Psoas muscle (tissue), 8 donors: ENCODE measurements around the gene SLAMF9. TPM values are rescaled to one million over a fixed set of nuclear protein-coding genes. Genes with fewer than 3 reads are reported as not detected.
A peak's percentile ranks its signal among the peaks of the same experiment; 100 is the strongest.

Experiments used
- ATAC-seq, 4 donors: fragments of 200-7000 bp; cut with Tn5 transposase; one replicate each; pipeline ENCODE4 v1.9.1; 2020; ENCODE audit warnings: moderate library complexity in 3 of 4, mild to moderate bottlenecking in 2 of 4
- DNase-seq, 2 donors: peaks; one replicate each; pipeline ENCODE4 v3.0.0-alpha.2; 2020
- H3K27ac ChIP-seq: fragments of 200-600 bp; one replicate; pipeline ENCODE4 v1.8.0; 2022
- H3K27me3 ChIP-seq, 3 donors: fragments of 200-600 bp in 1 of 3; one replicate each; pipeline versions ENCODE4 v1.6.1 to v1.8.0; 2013 to 2022; ENCODE audit warnings: low read length in 2 of 3, mild to moderate bottlenecking in 2 of 3, moderate library complexity in 1 of 3; ENCODE audit not compliant: insufficient read depth in 3 of 3
- H3K36me3 ChIP-seq, 2 donors: fragments of 200-600 bp in 1 of 2; one replicate each; pipeline versions ENCODE4 v1.6.1 to v1.8.0; 2013 to 2022; ENCODE audit warnings: low read depth in 1 of 2, mild to moderate bottlenecking in 1 of 2, moderate library complexity in 1 of 2; ENCODE audit not compliant: insufficient read depth in 1 of 2
- H3K4me1 ChIP-seq: fragments of 200-600 bp; one replicate; pipeline ENCODE4 v1.8.0; 2022
- H3K4me3 ChIP-seq: fragments of 200-600 bp; one replicate; pipeline ENCODE4 v1.8.0; 2022; ENCODE audit warnings: mild to moderate bottlenecking
- H3K9me3 ChIP-seq: fragments of 200-600 bp; one replicate; pipeline ENCODE4 v1.8.0; 2022
- CTCF ChIP-seq: fragments of 200-600 bp; IDR thresholded peaks from one replicate; pipeline ENCODE4 v1.8.0; 2022; ENCODE audit warnings: antibody characterized with exemption
- WGBS, 3 donors: extraction: QIAGEN DNeasy Blood & Tissue Kit; methylation state at CpG; one replicate each; pipeline versions ENCODE4 v1.1.6 to v1.1.7; 2013; 5-methylcytosine and 5-hydroxymethylcytosine counted together
- intact Hi-C, 2 donors: fragments of 100-400 bp; cut with DNase I; formaldehyde crosslinking; loops; one replicate each; pipeline versions ENCODE4 v1.11.0 to v1.14.2; 2022
- polyA plus RNA-seq, 3 donors: library from polyadenylated mRNA; stranded (reverse); fragments of 200-250 nt; gene quantifications; one replicate each; pipeline ENCODE4 v1.2.3, GENCODE V29; 2013
- total RNA-seq, 4 donors: library from RNA; stranded (reverse); fragmentation: NEBNext Ultra II Directional in 2 of 4; extraction: Animal tissue kit (Norgen Biotek cat#: 25700) in 2 of 4; gene quantifications; one replicate each; pipeline versions ENCODE4 v1.2.1 to v1.2.4, GENCODE V29; 2021 to 2023
- donor health status: healthy with polysubstance abuse.
- donor health status: DM: no; HTN: no; CAD: no; lungs with moderate emphysema.
- donor health status: Bipolar disorder and iron deficiency.
- donor health status: healthy.
- donor health status: DM: yes; HTN: yes; CAD: no.
- donor health status: DM: no; HTN: no; CAD: no.
- donor health status: DM: no; HTN: no; CAD: no.
- donor health status: DM: yes; HTN: yes; CAD: no.

The SLAMF9 gene
- total and polyA plus RNA-seq, 7 donors, result not detected

GRCh38 chr1:159923203-159924024 is 30.6 kb downstream of the SLAMF9 start:
- Histone ChIP-seq H3K27me3 (peaks cover 0 to 24% (median 3%) of the 10 kb centered on the region in 3 donors), H3K27ac (peak overlapping the region; percentile 84), H3K4me3 (peak overlapping the region; percentile 82), H3K36me3 (peaks cover 0 to 21% of the 10 kb centered on the region in 2 donors), H3K4me1 (peaks cover 24% of the 10 kb centered on the region), H3K9me3 (no peaks in the 10 kb centered on the region)
- ATAC-seq, result peak; percentile 27 to 63 (median 34)
- TF ChIP-seq CTCF, result no peak
- peak; percentile 80 to 87 for DNase-seq
- WGBS, 3 donors, result 19 to 31% (median 25%) methylated on average over 20 of the region's 20 CpGs
- intact Hi-C loops, result no loop called here

GRCh38 chr1:159922511-159923202 is 31.4 kb downstream of the SLAMF9 start:
- H3K27me3 ChIP-seq, result peaks cover 0 to 19% (median 3%) of the 10 kb centered on the region in 3 donors
- 33 to 46% (median 38%) methylated on average over 8 of the region's 8 CpGs for WGBS, 3 donors
- ATAC-seq, result no peak
- TF ChIP-seq CTCF, result no peak
- H3K9me3 ChIP-seq, result no peaks in the 10 kb centered on the region
- intact Hi-C loops, result no loop called here
- peak overlapping the region; percentile 84 for H3K27ac ChIP-seq
- H3K4me3 ChIP-seq, result peak overlapping the region; percentile 82
- DNase-seq, result peak; percentile 56 to 77
- peaks cover 24% of the 10 kb centered on the region for H3K4me1 ChIP-seq
- peaks cover 0 to 21% of the 10 kb centered on the region in 2 donors for H3K36me3 ChIP-seq

GRCh38 chr1:159921700-159922504 is 32.1 kb downstream of the SLAMF9 start:
- Histone ChIP-seq H3K27me3 (peaks cover 0 to 19% (median 3%) of the 10 kb centered on the region in 3 donors), H3K9me3 (no peaks in the 10 kb centered on the region), H3K4me3 (peak overlapping the region; percentile 82), H3K4me1 (peaks cover 24% of the 10 kb centered on the region), H3K36me3 (peaks cover 0 to 21% of the 10 kb centered on the region in 2 donors), H3K27ac (peak overlapping the region; percentile 84)
- no peak for ATAC-seq
- TF ChIP-seq CTCF, result no peak
- no peak for DNase-seq
- WGBS, 3 donors, result 39 to 52% (median 46%) methylated on average over 18 of the region's 18 CpGs
- intact Hi-C loops, result no loop called here

GRCh38 chr1:159921251-159921650 is 32.8 kb downstream of the SLAMF9 start:
- WGBS, 3 donors, result 51 to 64% (median 56%) methylated on average over 1 of the region's 1 CpG
- H3K4me1 ChIP-seq, result peaks cover 28% of the 10 kb centered on the region
- TF ChIP-seq CTCF, result no peak
- H3K9me3 ChIP-seq, result no peaks in the 10 kb centered on the region
- peaks cover 0 to 13% (median 3%) of the 10 kb centered on the region in 3 donors for H3K27me3 ChIP-seq
- intact Hi-C loops, result no loop called here
- DNase-seq (no peak), ATAC-seq (no peak)
- no peak overlapping the region for H3K4me3 ChIP-seq
- H3K36me3 ChIP-seq, result peaks cover 0 to 21% of the 10 kb centered on the region in 2 donors
- peak overlapping the region; percentile 46 for H3K27ac ChIP-seq
